PC-9 (cell line): ENCODE measurements around the gene UBN1.

Source experiments
- EZH2 ChIP-seq: fragments of 200-600 bp; sonication (generic); IDR thresholded peaks from 2 replicates; pipeline ENCODE4 v1.8.0; 2017; ENCODE audit warnings: antibody characterized with exemption, low read depth
- TF ChIP-seq, protein P1 (sequence below): fragments of 200-600 bp; sonication (generic); conservative IDR thresholded peaks from 2 replicates; pipeline ENCODE4 v1.6.1; 2017; ENCODE audit warnings: mixed run types, antibody characterized with exemption, mild to moderate bottlenecking, moderate library complexity

DNA sequence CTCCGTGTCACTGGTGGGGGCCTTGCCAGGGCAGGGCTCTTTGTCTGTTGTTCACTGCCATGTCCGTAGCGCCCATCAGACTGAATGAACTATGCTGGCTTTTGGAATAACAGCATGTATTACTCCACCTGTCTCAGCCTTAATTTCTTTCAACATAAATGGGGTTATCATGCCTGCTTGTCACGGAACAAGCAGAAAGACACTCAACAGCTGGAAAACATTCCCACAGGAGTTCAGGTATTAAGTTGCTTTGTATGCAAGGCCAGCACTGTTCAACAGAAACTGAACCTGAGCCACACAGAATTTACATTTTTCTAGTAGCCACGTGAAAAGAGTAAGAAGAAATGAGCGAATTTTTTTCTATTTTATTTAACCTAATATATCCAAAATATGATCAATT, 76.6 kb downstream of the UBN1 start:
- no peak for TF ChIP-seq EZH2
- TF ChIP-seq, protein P1, sequence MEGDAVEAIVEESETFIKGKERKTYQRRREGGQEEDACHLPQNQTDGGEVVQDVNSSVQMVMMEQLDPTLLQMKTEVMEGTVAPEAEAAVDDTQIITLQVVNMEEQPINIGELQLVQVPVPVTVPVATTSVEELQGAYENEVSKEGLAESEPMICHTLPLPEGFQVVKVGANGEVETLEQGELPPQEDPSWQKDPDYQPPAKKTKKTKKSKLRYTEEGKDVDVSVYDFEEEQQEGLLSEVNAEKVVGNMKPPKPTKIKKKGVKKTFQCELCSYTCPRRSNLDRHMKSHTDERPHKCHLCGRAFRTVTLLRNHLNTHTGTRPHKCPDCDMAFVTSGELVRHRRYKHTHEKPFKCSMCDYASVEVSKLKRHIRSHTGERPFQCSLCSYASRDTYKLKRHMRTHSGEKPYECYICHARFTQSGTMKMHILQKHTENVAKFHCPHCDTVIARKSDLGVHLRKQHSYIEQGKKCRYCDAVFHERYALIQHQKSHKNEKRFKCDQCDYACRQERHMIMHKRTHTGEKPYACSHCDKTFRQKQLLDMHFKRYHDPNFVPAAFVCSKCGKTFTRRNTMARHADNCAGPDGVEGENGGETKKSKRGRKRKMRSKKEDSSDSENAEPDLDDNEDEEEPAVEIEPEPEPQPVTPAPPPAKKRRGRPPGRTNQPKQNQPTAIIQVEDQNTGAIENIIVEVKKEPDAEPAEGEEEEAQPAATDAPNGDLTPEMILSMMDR: no peak
